Adipocyte (in vitro differentiated cells): ENCODE measurements around the gene MNS1.

ENCODE experiments used
- DNase-seq: peaks from one replicate; pipeline ENCODE4 v3.0.0-alpha.2; 2015; ENCODE audit warnings: low read depth
- H3K27me3 ChIP-seq: replicated peaks from 2 replicates; pipeline ENCODE4 v1.7.0; 2013; ENCODE audit warnings: mild to moderate bottlenecking, low read length, moderate library complexity; ENCODE audit not compliant: control insufficient read depth, insufficient read depth
- H3K36me3 ChIP-seq: 2 replicates; pipeline ENCODE4 v1.7.0; 2013; ENCODE audit warnings: low read length, mild to moderate bottlenecking, moderate library complexity; ENCODE audit not compliant: control insufficient read depth, insufficient read depth, severe bottlenecking
- H3K4me1 ChIP-seq: 2 replicates; pipeline ENCODE4 v1.7.0; 2013; ENCODE audit warnings: mild to moderate bottlenecking, low read length, moderate library complexity; ENCODE audit not compliant: control insufficient read depth, insufficient read depth
- H3K4me3 ChIP-seq: 2 replicates; pipeline ENCODE4 v1.7.0; 2013; ENCODE audit warnings: mild to moderate bottlenecking, low read length, moderate library complexity
- H3K9ac ChIP-seq: 2 replicates; pipeline ENCODE4 v1.7.0; 2013; ENCODE audit warnings: mild to moderate bottlenecking, low read length, moderate library complexity
- H3K9me3 ChIP-seq: 2 replicates; pipeline ENCODE4 v1.7.0; 2013; ENCODE audit warnings: mild to moderate bottlenecking, low read length, moderate library complexity; ENCODE audit not compliant: control insufficient read depth

Gene MNS1

GRCh38 chr15:56475351-56475750, 10.4 kb upstream of the MNS1 start:
- Histone ChIP-seq H3K9me3 (no peaks in the 10 kb centered on the region), H3K9ac (no peak overlapping the region), H3K4me1 (no peaks in the 10 kb centered on the region), H3K36me3 (no peaks in the 10 kb centered on the region), H3K27me3 (no peaks in the 10 kb centered on the region), H3K4me3 (no peak overlapping the region)
- no peak for DNase-seq

GRCh38 chr15:56473017-56473416, 8.1 kb upstream of the MNS1 start:
- H3K4me3 ChIP-seq: no peak overlapping the region
- no peak overlapping the region for H3K9ac ChIP-seq
- no peaks in the 10 kb centered on the region for H3K36me3 ChIP-seq
- no peaks in the 10 kb centered on the region for H3K4me1 ChIP-seq
- H3K27me3 ChIP-seq: no peaks in the 10 kb centered on the region
- DNase-seq: no peak
- H3K9me3 ChIP-seq: no peaks in the 10 kb centered on the region

GRCh38 chr15:56472278-56472677, 7.3 kb upstream of the MNS1 start:
- no peak for DNase-seq
- H3K9me3 ChIP-seq: no peaks in the 10 kb centered on the region
- no peak overlapping the region for H3K9ac ChIP-seq
- no peaks in the 10 kb centered on the region for H3K36me3 ChIP-seq
- H3K27me3 ChIP-seq: no peaks in the 10 kb centered on the region
- no peak overlapping the region for H3K4me3 ChIP-seq
- H3K4me1 ChIP-seq: no peaks in the 10 kb centered on the region

- Histone ChIP-seq H3K9me3 (no peaks in the 10 kb centered on the region), H3K4me3 (no peak overlapping the region), H3K4me1 (no peaks in the 10 kb centered on the region), H3K9ac (no peak overlapping the region), H3K36me3 (no peaks in the 10 kb centered on the region), H3K27me3 (no peaks in the 10 kb centered on the region)
- DNase-seq: no peak
Observed at GRCh38 chr15:56471440-56472069, 6.6 kb upstream of the MNS1 start.

GRCh38 chr15:56469483-56469882, 4.5 kb upstream of the MNS1 start:
- no peaks in the 10 kb centered on the region for H3K27me3 ChIP-seq
- no peak for DNase-seq

GRCh38 chr15:56468401-56468800, 3.5 kb upstream of the MNS1 start:
- Histone ChIP-seq H3K36me3 (no peaks in the 10 kb centered on the region), H3K4me3 (peak overlapping the region; percentile 74), H3K27me3 (no peaks in the 10 kb centered on the region), H3K4me1 (no peaks in the 10 kb centered on the region), H3K9ac (peak overlapping the region; percentile 56), H3K9me3 (no peaks in the 10 kb centered on the region)
- peak; percentile 47 for DNase-seq

More at GRCh38 chr15:56469483-56469882, 4.5 kb upstream of the MNS1 start:
- no peak overlapping the region for H3K9ac ChIP-seq
- no peaks in the 10 kb centered on the region for H3K9me3 ChIP-seq
- H3K4me3 ChIP-seq: no peak overlapping the region
- no peaks in the 10 kb centered on the region for H3K4me1 ChIP-seq
- no peaks in the 10 kb centered on the region for H3K36me3 ChIP-seq

GRCh38 chr15:56467616-56468015, 2.7 kb upstream of the MNS1 start:
- Histone ChIP-seq H3K9me3 (no peaks in the 10 kb centered on the region), H3K9ac (no peak overlapping the region), H3K4me1 (no peaks in the 10 kb centered on the region), H3K36me3 (no peaks in the 10 kb centered on the region), H3K27me3 (no peaks in the 10 kb centered on the region), H3K4me3 (no peak overlapping the region)
- DNase-seq: no peak

- DNase-seq: no peak
- Histone ChIP-seq H3K27me3 (no peaks in the 10 kb centered on the region), H3K4me1 (no peaks in the 10 kb centered on the region), H3K9ac (no peak overlapping the region), H3K36me3 (no peaks in the 10 kb centered on the region), H3K9me3 (no peaks in the 10 kb centered on the region), H3K4me3 (no peak overlapping the region)
Observed at GRCh38 chr15:56460947-56461346, 4.0 kb downstream of the MNS1 start.

- Histone ChIP-seq H3K9me3 (no peaks in the 10 kb centered on the region), H3K4me3 (no peak overlapping the region)
- peak; percentile 56 for DNase-seq
Observed at GRCh38 chr15:56460071-56460470, 4.9 kb downstream of the MNS1 start.

GRCh38 chr15:56459096-56459495, 5.8 kb downstream of the MNS1 start:
- no peak overlapping the region for H3K9ac ChIP-seq
- H3K9me3 ChIP-seq: no peaks in the 10 kb centered on the region
- no peak overlapping the region for H3K4me3 ChIP-seq
- H3K36me3 ChIP-seq: no peaks in the 10 kb centered on the region
- no peaks in the 10 kb centered on the region for H3K4me1 ChIP-seq
- DNase-seq: no peak
- H3K27me3 ChIP-seq: no peaks in the 10 kb centered on the region

More at GRCh38 chr15:56460071-56460470, 4.9 kb downstream of the MNS1 start:
- no peaks in the 10 kb centered on the region for H3K4me1 ChIP-seq
- no peaks in the 10 kb centered on the region for H3K27me3 ChIP-seq
- H3K9ac ChIP-seq: no peak overlapping the region
- H3K36me3 ChIP-seq: no peaks in the 10 kb centered on the region

GRCh38 chr15:56456229-56456628, 8.7 kb downstream of the MNS1 start:
- no peak for DNase-seq
- Histone ChIP-seq H3K36me3 (no peaks in the 10 kb centered on the region), H3K9me3 (no peaks in the 10 kb centered on the region), H3K9ac (no peak overlapping the region), H3K27me3 (no peaks in the 10 kb centered on the region), H3K4me1 (no peaks in the 10 kb centered on the region), H3K4me3 (no peak overlapping the region)

GRCh38 chr15:56454836-56455235, 10.1 kb downstream of the MNS1 start:
- Histone ChIP-seq H3K9ac (no peak overlapping the region), H3K4me1 (no peaks in the 10 kb centered on the region), H3K9me3 (no peaks in the 10 kb centered on the region), H3K36me3 (no peaks in the 10 kb centered on the region), H3K27me3 (no peaks in the 10 kb centered on the region), H3K4me3 (no peak overlapping the region)
- DNase-seq: no peak
